HG02763 (cell line): ENCODE data around the gene ATAD3C.
"Not testable (repeated sequence)": the region's sequence is repeated elsewhere in the genome, so short reads cannot be mapped to it uniquely, and the experiment has no call there.

Experiments used
- ATAC-seq: cut with Tn5 transposase; IDR thresholded peaks from one replicate; pipeline ENCODE4 v1.9.1; 2021; ENCODE audit warnings: mild to moderate bottlenecking, moderate library complexity; ENCODE audit not compliant: unreplicated experiment

The ATAD3C gene

DNA sequence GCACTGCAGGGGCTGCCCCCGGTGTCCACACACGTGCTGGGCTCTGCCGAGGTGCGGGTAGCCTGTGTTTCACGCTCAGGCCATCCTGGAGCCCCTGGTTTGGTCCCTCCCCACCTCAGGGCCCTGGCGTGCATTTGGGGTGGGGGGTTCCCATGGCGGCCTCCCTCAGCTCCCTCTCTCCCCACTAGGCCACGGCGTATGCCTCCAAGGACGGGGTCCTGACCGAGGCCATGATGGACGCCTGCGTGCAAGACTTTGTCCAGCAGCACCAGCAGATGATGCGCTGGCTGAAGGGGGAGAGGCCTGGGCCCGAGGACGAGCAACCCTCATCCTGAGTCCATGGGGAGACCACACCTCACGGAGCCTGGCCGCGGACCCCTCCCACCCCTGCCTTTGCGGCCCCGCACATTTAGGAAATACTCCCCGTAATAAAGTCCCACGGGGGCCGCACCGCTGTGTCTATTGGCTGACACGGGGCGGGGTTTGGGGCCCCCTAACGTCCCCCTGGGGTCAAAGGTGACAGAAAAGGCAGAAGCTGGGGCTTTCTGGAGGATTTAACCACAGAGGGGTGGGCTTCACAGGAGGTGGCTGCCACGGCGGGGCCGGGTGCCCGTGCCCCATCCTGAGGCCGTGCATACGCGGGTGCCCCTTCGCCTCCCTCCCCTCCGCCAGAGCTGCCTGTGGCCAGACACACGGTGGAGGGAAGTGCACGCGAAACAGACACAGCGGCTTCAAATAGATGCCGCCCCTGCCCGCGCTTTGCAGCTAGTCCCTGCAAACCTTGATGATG lies 18.9 kb downstream of the ATAD3C start:
- ATAC-seq = not testable (repeated sequence)

GRCh38 chr1:1470626-1471388 lies 21.3 kb downstream of the ATAD3C start:
- no peak for ATAC-seq

DNA sequence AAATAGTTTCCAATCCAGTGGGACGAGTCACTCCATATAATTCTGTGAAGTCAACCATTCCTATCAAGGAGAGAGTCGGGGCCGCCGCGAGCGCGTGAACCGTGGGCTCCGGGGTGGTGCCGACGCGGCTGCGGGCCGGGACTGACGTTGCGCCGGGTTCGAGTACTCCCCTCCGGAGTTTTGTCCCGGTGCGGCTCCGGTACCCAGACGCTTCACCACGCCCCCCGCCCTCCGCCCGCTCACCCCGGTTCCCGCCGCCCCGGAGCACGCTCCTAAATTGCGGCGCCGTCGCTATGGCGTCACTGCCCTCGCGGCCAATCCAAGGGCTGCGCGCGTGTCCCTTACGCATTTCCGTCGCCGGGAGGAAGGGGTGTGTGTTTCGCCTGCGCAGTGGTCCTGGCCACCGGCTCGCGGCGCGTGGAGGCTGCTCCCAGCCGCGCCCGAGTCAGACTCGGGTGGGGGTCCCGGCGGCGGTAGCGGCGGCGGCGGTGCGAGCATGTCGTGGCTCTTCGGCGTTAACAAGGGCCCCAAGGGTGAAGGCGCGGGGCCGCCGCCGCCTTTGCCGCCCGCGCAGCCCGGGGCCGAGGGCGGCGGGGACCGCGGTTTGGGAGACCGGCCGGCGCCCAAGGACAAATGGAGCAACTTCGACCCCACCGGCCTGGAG lies 22.0 kb downstream of the ATAD3C start, which contains the start of gene ATAD3B:
TSS of gene ATAD3B (plus strand) at position 377 of the 664 bp plus-strand sequence. CDS start at position 497, 120 bp downstream.
- ATAC-seq = peak; percentile 86

GRCh38 chr1:1472053-1472876 lies 22.8 kb downstream of the ATAD3C start:
- peak; percentile 7 for ATAC-seq

DNA sequence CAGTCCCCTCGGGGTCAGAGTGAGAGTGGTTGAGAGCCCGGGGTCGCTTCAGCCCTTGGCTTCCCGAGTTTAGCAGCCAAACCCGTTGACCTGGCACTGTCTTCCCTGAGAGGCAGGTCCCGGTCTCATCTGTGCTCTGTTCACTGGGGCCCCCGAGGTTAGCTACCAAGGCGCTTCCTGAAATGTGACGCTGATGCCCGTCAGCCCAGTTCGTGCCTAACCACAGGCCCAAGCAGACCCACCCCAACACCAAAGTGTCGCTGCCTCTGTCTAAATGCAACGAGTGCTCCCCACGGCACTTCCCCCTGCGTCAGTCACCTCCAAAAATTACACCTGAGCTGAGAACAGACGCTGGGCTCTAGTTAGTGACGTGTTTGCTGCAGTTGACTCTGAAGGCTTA lies 26.5 kb downstream of the ATAD3C start:
- not testable (repeated sequence) for ATAC-seq

DNA sequence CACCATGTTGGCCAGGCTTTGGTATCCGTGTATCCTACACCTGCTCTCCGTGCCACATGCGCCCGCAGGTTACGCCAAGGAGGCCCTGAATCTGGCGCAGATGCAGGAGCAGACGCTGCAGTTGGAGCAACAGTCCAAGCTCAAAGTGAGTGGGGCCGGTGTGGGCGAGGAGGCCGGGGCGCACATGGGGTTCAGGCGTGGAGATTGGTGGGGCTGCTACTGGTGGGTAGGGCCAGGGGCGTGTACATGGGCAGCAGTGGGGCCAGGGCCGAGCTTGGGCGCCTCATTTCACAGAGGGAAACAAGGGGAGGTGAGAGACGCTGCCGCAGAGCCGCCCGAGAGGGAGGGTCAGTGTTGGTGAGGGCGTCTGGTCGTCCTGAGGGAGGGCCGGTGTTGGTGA lies 27.7 kb downstream of the ATAD3C start:
- ATAC-seq = no peak

DNA sequence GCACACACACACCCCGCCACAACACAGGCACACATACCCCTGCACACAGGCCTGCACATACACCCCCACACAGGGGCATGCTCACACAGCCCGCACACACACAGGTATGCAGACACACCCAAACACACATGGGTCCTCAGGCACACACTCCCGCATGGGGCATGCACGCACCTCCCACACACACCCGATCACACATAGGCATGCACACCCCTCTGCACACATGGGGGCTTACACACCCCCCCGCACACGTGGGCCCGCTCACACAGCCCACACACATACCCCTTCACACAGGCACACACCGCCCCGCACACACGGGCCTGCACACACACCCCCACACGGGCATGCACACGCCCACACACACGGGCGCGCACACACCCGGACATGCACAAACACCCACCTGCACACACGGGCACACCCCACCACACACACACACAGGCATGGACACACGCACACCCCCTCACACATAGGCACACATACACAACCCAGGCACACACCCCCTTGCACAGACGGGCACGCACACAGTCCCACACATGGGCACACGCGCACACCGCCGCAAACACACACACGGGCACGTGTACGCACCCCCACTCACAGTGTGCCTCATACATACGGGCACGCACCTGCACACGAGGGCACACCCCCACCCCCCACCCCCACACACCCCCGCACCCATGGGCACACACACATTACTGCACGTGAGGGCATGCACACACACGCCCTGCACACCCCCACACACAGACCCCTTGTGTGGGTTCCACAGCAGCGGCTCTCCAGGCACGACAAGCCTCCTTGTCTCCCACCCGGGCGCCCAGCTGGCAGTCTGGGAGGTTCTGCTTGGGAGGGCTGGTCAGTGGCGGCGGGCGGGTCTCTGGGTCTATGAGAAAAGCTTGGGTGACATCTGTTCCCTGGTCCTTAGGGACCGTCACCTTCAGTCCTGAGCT lies 30.3 kb downstream of the ATAD3C start:
- ATAC-seq = no peak

DNA sequence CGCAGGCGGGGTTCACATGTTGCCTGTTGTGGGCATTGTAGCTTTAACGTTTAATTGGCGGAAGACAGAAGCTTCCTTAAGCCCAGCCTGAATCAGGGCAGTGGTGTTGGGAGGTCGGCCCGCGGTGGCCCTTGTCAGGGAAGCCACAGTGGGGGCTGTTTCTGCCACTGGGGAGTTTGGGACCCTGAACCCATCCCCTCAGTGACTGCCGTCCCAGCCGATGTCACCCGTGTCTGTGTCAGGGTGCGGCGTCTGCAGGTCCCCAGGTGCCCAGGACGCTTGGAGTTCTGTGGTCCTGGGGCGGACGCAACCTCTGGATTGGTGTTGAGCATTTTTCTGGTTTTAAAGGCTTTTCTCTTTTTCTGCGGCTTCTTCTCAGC lies 31.0 kb downstream of the ATAD3C start:
- not testable (repeated sequence) for ATAC-seq

DNA sequence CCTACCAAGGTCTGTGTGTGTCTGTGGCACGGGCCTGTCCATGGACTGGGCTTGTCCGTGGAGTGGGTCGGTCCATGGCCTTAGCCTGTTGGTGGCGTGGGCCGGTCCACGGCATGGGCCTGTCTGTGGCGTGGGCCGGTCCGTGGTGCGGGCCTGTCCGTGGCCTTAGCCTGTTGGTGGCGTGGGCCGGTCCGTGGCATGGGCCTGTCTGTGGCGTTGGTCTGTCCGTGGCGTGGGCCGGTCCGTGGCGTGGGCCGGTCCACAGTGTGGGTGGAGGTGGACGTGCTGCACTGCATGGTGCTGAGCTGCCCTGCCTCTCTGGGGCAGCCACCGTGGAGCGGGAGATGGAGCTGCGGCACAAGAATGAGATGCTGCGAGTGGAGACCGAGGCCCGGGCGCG lies 32.3 kb downstream of the ATAD3C start:
- ATAC-seq = not testable (repeated sequence)

DNA sequence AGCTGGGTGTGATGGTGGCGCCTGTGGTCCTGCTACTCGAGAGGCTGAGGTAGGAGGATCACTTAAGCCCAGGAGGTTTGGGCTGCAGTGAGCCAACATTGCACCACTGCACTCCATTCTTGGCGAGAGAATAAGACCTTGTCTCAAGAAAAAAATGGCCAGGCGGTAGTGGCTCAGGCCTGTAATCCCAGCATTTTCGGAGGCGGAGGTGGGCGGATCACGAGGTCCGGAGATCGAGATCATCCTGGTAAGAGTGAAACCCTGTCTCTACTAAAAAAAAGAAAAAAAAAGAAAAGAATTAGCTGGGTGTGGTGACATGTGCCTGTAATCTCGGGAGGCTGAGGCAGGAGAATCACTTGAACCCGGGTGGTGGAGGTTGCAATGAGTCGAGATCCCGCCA lies 33.4 kb downstream of the ATAD3C start:
- no peak for ATAC-seq

DNA sequence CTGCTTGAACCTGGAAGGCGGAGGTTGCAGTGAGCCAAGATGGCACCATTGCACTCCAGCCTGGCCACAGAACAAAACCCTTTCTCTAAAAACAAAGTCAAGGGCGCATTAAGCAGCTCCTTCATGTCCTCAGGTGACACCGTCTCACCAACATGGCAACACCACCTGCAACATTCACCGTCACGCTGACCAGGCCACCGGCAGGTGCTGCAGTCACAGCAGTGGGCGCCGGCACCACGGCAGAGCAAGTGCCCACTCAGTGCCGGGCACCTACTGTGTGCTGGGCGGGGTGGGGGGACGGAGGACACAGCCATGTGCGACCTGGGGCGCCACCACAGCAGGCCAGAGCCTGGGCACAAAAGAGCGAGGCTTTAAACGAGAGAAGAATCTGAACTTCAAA lies 34.2 kb downstream of the ATAD3C start:
- no peak for ATAC-seq

GRCh38 chr1:1484976-1485750 lies 35.7 kb downstream of the ATAD3C start:
- ATAC-seq = not testable (repeated sequence)

DNA sequence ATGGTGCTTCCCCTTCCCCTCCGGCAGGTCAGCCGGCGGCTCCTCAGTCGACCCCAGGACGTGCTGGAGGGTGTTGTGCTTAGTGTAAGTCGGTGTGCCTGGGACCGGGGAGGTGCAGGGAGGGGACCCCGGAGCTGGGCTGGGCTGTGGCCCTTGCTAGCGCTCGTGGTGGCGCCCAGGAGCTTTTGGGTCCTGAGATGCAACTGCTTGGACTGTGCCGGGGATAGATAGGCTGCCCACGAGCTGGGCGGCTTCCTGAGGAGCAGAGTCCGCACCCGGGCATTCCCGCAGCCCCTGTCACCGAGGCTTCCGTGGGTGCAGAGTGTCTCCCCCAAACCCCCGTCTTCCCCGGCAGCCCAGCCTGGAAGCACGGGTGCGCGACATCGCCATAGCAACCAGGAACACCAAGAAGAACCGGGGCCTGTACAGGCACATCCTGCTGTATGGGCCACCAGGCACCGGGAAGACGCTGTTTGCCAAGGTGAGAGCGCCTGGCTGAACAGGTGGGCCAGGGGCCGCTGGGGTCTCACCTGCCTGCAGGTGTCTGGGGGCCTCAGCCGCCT lies 36.3 kb downstream of the ATAD3C start:
- not testable (repeated sequence) for ATAC-seq

DNA sequence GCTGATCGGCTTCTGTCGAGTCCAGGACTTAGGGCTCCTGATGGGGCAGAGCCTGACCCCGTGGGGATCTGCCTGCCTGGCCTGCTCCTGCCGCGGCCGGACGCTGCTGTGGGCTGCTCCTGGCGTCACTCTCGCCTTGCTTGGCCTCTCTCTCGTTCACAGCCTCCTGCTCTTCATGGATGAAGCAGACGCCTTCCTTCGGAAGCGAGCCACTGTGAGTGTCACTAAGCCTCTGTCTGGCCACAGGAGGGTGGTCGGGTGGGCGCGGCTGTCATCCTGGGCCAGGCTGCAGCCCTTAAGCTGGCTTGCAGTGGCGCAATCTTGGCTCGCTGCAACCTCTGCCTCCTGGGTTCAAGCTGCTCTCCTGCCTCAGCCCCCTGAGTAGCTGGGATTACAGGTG lies 38.2 kb downstream of the ATAD3C start:
- no peak for ATAC-seq

DNA sequence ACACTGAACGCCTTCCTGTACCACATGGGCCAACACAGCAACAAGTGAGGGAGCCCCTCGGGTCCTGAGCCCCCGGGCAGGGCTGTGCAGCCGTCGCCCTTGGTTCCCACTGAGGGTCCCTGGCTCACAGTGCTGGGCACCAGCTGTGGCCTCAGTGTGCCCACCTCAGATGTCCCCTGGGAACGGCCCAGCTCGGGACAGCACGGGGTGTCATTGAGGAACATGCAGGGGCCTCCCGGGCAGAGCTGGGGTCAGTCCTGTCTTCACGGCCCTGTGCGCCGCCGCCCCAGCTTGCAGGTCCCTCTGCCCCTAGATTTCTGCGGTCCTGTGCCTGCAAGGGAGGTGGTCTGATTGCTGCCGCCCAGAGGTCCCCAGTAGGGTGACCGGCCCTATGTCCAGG lies 39.7 kb downstream of the ATAD3C start:
- ATAC-seq = no peak

- no peak for ATAC-seq
Observed at GRCh38 chr1:1489861-1490260, 40.4 kb downstream of the ATAD3C start.

DNA sequence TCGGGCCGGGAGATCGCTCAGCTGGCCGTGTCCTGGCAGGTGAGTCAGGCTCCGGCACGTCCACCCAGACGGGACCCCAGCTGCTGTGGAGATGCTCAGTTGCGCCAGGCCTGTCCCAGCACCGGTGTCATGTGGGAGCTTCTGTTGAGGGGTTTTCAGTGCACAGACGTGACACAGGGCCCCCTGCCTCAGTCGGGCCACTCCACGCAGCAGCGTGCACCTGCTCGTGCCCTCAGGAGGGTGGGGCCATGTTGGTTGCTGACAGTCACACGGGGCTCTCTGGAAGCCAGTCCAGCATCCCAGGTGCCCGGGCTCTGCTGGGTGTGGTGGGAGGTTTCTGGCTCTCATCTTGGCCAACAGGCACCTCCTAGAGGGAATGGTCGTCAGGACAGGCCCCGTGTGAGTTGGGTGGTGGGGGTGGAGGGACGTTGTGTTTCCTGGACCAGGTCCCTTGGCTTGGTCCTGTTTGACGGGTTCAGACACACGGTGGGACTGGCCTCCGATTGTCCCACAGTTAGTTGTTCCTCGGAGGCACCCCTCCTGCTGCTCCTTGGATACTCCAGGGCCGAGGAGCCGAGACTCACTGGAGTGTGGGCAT lies 41.2 kb downstream of the ATAD3C start:
- no peak for ATAC-seq

- ATAC-seq = no peak
Observed at GRCh38 chr1:1491601-1492000, 42.1 kb downstream of the ATAD3C start.
